HepG2 (cell line): ENCODE results near the gene MYH9. TPM values are rescaled to one million over a fixed set of nuclear protein-coding genes. Genes with fewer than 3 reads are reported as not detected.
A peak's percentile ranks its signal among the peaks of the same experiment; 100 is the strongest.

Source experiments
- CSRNP1 ChIP-seq: sonication (generic); formaldehyde crosslinking; IDR thresholded peaks from 2 replicates; pipeline ENCODE4 v1.8.1; 2023; ENCODE audit warnings: mild to moderate bottlenecking, missing genetic modification reagents
- DMTF1 ChIP-seq: sonication (generic); formaldehyde crosslinking; IDR thresholded peaks from 2 replicates; pipeline ENCODE4 v1.4.0; 2020; ENCODE audit warnings: mild to moderate bottlenecking, missing genetic modification reagents
- E2F1 ChIP-seq: sonication (generic); formaldehyde crosslinking; IDR thresholded peaks from 2 replicates; pipeline ENCODE4 v1.5.0; 2020; ENCODE audit warnings: missing genetic modification reagents
- MEIS1 ChIP-seq: sonication (generic); formaldehyde crosslinking; IDR thresholded peaks from 2 replicates; pipeline ENCODE4 v1.9.0; 2021; ENCODE audit warnings: mild to moderate bottlenecking, missing genetic modification reagents, moderate library complexity, borderline replicate concordance
- MTERF4 ChIP-seq: sonication (generic); formaldehyde crosslinking; IDR thresholded peaks from 2 replicates; pipeline ENCODE4 v1.8.0; 2023; ENCODE audit warnings: mild to moderate bottlenecking, missing genetic modification reagents
- NFYC ChIP-seq: IDR thresholded peaks from 2 replicates; pipeline ENCODE4 v1.6.1; 2016; ENCODE audit warnings: missing genetic modification reagents, missing compliant biosample characterization
- PATZ1 ChIP-seq: sonication (generic); formaldehyde crosslinking; IDR thresholded peaks from 2 replicates; pipeline ENCODE4 v1.4.0; 2020; ENCODE audit warnings: missing genetic modification reagents
- SRY ChIP-seq: sonication (generic); formaldehyde crosslinking; IDR thresholded peaks from 2 replicates; pipeline ENCODE4 v1.8.0; 2022; ENCODE audit warnings: mild to moderate bottlenecking, missing genetic modification reagents
- TBX2 ChIP-seq: sonication (generic); formaldehyde crosslinking; IDR thresholded peaks from 2 replicates; pipeline ENCODE4 v1.5.0; 2020; ENCODE audit warnings: missing genetic modification reagents, mild to moderate bottlenecking, borderline replicate concordance
- TFAP4 ChIP-seq: sonication (generic); IDR thresholded peaks from 2 replicates; pipeline ENCODE4 v1.6.1; 2016; ENCODE audit warnings: low read depth, borderline replicate concordance
- TOE1 ChIP-seq: sonication (generic); formaldehyde crosslinking; IDR thresholded peaks from 2 replicates; pipeline ENCODE4 v1.4.0; 2020; ENCODE audit warnings: mild to moderate bottlenecking, missing genetic modification reagents
- ZMAT3 ChIP-seq: sonication (generic); formaldehyde crosslinking; conservative IDR thresholded peaks from 2 replicates; pipeline ENCODE4 v1.7.0; 2021; ENCODE audit warnings: missing genetic modification reagents
- ZNF781 ChIP-seq: sonication (generic); formaldehyde crosslinking; IDR thresholded peaks from 2 replicates; pipeline ENCODE4 v1.5.1; 2020; ENCODE audit warnings: borderline replicate concordance, mild to moderate bottlenecking, missing genetic modification reagents; ENCODE audit errors: not compliant biosample characterization
- polyA plus RNA-seq, 8 experiments: library from polyadenylated mRNA; depleted of rRNA in 3 of 8; stranded (reverse) in 7 of 8; unstranded in 1 of 8; fragments of >200 nt; fragmentation: Illumina TruSeq in 4 of 8; extraction: Trizol in 4 of 8; gene quantifications; 2 replicates each; pipeline versions ENCODE4 v1.2.1 to v1.2.3, GENCODE V29; 2011 to 2016; ENCODE audit warnings: low read depth in 4 of 8, missing spikeins in 1 of 8, mixed read lengths in 1 of 8; ENCODE audit not compliant: insufficient read depth in 1 of 8
- total RNA-seq, 5 experiments: library from RNA; depleted of rRNA; stranded (reverse); fragments of >200 nt; fragmentation: Illumina TruSeq; extraction: Trizol; gene quantifications; 2 replicates each; pipeline ENCODE4 v1.2.3, GENCODE V29; 2016; ENCODE audit warnings: low read depth in 1 of 5

MYH9 gene
- total and polyA plus RNA-seq, 2 of the 13 experiments (the other 11 are each of a cell fraction or from before 2014, with no cell fraction given), result 50.7 to 98.5 TPM

- TF ChIP-seq TFAP4 (peak; percentile 44; the same call in 1 of the 2 replicates), CSRNP1 (no peak), ZMAT3 (CRISPR knock-in tag) (0 out of 2 replicates have a peak, but pooled peaks have one; percentile 67), MEIS1 (CRISPR knock-in tag) (no peak; the same call in 1 of the 2 replicates), E2F1 (CRISPR knock-in tag) (no peak), ZNF781 (CRISPR knock-in tag) (no peak), NFYC (CRISPR knock-in tag) (peak; percentile 88), TBX2 (peak; percentile 85; the same call in 1 of the 2 replicates), MTERF4 (peak; percentile 89), PATZ1 (CRISPR knock-in tag) (peak; percentile 60), TOE1 (CRISPR knock-in tag) (no peak; the same call in 1 of the 2 replicates), DMTF1 (CRISPR knock-in tag) (no peak), SRY (peak; percentile 76; the same call in 1 of the 2 replicates)
Measured at GRCh38 chr22:36409911-36410756, 22.4 kb upstream of the MYH9 start (continued).
